ENCODE data around the gene RNF183. TPM values are rescaled to one million over a fixed set of nuclear protein-coding genes. Genes with fewer than 3 reads are reported as not detected.
"Not testable (repeated sequence)": the region's sequence is repeated elsewhere in the genome, so short reads cannot be mapped to it uniquely, and the experiment has no call there.

RNF183 gene
- total RNA-seq, 1 experiment from 2014 or later = 1.5 TPM

DNA sequence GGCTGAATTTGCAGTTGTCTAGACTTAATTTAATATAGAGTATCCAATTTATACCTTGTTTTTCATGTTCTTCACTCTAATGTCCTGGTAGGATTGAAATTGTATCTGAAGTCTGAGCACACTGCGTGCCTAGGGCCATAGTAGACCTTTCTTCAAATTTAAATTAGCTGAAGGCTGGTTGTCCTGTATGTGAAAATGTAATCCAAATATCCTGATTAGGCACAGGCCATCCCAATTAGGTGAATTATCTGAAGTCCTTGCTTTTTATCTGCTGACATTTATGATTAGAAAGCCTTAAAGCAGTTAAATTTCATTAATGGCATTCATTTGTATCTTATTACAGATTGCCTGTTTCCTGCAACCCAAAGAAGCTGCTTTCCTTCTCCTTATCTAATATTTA lies 48.2 kb downstream of the RNF183 start:
- H3K4me1 Mint-ChIP-seq (ENCODE audit: low read depth, unreplicated experiment) = no peaks in the 10 kb centered on the region
- no peak overlapping the region for H3K4me3 ChIP-seq (ENCODE audit: low read depth, low read length)
- H3K9me3 ChIP-seq = no peaks in the 10 kb centered on the region
- BruUV-seq (replicated peaks) = no TSS peak
- H3K4me1 ChIP-seq = no peaks in the 10 kb centered on the region
- DNase-seq = no peak
- CTCF ChIA-PET = no interaction called here
- no peaks in the 10 kb centered on the region for H3K27me3 Mint-ChIP-seq (ENCODE audit: insufficient read depth, unreplicated experiment)
- H3K36me3 Mint-ChIP-seq (ENCODE audit: insufficient read depth, unreplicated experiment) = peaks cover 23% of the 10 kb centered on the region
- intact Hi-C loops (cut with micrococcal nuclease; ENCODE audit: unreplicated experiment) = no loop called here
- H3K4me3 Mint-ChIP-seq (ENCODE audit: unreplicated experiment) = no peak overlapping the region
- no peaks in the 10 kb centered on the region for H3K27me3 ChIP-seq (replicated peaks; ENCODE audit: control insufficient read depth, insufficient read depth, low read length)
- no peak overlapping the region for H3K27ac Mint-ChIP-seq (ENCODE audit: unreplicated experiment)
- no peaks in the 10 kb centered on the region for H3K9me3 Mint-ChIP-seq (ENCODE audit: unreplicated experiment)
- POLR2A ChIA-PET = interaction anchor here (0.6 kb wide), 1 partner anchor 839 kb away, joined by 5 read pairs; no protein-coding TSS in a partner anchor
- peaks cover 1% of the 10 kb centered on the region; the same call in 1 of the 2 replicates for H3K36me3 ChIP-seq (ENCODE audit: control insufficient read depth, insufficient read depth, low read length)
- TF ChIP-seq, protein P1, sequence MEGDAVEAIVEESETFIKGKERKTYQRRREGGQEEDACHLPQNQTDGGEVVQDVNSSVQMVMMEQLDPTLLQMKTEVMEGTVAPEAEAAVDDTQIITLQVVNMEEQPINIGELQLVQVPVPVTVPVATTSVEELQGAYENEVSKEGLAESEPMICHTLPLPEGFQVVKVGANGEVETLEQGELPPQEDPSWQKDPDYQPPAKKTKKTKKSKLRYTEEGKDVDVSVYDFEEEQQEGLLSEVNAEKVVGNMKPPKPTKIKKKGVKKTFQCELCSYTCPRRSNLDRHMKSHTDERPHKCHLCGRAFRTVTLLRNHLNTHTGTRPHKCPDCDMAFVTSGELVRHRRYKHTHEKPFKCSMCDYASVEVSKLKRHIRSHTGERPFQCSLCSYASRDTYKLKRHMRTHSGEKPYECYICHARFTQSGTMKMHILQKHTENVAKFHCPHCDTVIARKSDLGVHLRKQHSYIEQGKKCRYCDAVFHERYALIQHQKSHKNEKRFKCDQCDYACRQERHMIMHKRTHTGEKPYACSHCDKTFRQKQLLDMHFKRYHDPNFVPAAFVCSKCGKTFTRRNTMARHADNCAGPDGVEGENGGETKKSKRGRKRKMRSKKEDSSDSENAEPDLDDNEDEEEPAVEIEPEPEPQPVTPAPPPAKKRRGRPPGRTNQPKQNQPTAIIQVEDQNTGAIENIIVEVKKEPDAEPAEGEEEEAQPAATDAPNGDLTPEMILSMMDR (IDR thresholded peaks at IDR 0.05; ENCODE audit: insufficient read depth in 1 of 2, low read depth in 1 of 2, low read length in 1 of 2, severe bottlenecking in 1 of 2, unreplicated experiment in 1 of 2) = no peak

DNA sequence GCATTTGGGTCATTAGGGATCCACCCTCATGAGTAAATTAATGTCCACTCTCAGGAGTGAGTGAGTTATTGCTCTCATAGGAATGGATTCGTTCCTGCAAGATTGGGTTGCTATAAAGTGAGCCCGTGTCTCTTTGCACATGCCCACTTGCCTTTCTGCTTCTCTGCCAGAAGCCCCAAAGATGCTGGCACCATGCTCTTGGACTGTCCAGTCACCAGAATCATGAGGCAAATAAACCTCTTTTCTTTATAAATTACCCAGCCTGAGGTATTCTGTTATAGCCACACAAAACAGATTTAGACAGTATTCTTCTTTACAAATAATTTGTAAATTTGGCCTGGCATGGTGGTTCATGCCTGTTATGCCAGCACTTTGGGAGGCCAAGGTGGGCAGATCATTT lies 52.4 kb downstream of the RNF183 start:
- Mint-ChIP-seq H3K36me3 (ENCODE audit: insufficient read depth, unreplicated experiment) (peaks cover 9% of the 10 kb centered on the region), H3K27ac (ENCODE audit: unreplicated experiment) (no peak overlapping the region), H3K27me3 (ENCODE audit: insufficient read depth, unreplicated experiment) (no peaks in the 10 kb centered on the region), H3K4me1 (ENCODE audit: low read depth, unreplicated experiment) (no peaks in the 10 kb centered on the region), H3K9me3 (ENCODE audit: unreplicated experiment) (no peaks in the 10 kb centered on the region), H3K4me3 (ENCODE audit: unreplicated experiment) (no peak overlapping the region)
- ChIA-PET CTCF (no interaction called here), POLR2A (no interaction called here)
- Histone ChIP-seq H3K9me3 (no peaks in the 10 kb centered on the region), H3K4me3 (ENCODE audit: low read depth, low read length) (no peak overlapping the region), H3K27me3 (replicated peaks; ENCODE audit: control insufficient read depth, insufficient read depth, low read length) (no peaks in the 10 kb centered on the region), H3K36me3 (ENCODE audit: control insufficient read depth, insufficient read depth, low read length) (no peaks in the 10 kb centered on the region), H3K4me1 (no peaks in the 10 kb centered on the region)
- no TSS peak for BruUV-seq (replicated peaks)
- intact Hi-C loops (cut with micrococcal nuclease; ENCODE audit: unreplicated experiment) = no loop called here
- TF ChIP-seq, protein P1 (IDR thresholded peaks at IDR 0.05; ENCODE audit: insufficient read depth in 1 of 2, low read depth in 1 of 2, low read length in 1 of 2, severe bottlenecking in 1 of 2, unreplicated experiment in 1 of 2) = no peak
- DNase-seq = no peak

DNA sequence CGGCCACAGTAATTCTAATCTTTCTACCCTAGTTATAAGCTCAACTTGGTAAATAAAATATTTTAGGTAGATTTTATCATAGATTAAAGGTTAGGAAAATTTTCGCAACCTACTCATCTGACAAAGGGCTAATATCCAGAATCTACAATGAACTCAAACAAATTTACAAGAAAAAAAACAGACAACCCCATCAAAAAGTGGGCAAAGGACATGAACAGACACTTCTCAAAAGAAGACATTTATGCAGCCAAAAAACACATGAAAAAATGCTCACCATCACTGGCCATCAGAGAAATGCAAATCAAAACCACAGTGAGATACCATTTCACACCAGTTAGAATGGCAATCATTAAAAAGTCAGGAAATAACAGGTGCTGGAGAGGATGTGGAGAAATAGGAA lies 53.5 kb downstream of the RNF183 start:
- H3K27ac Mint-ChIP-seq (ENCODE audit: unreplicated experiment); H3K4me1 ChIP-seq; intact Hi-C loops (cut with micrococcal nuclease; ENCODE audit: unreplicated experiment); H3K36me3 Mint-ChIP-seq (ENCODE audit: insufficient read depth, unreplicated experiment); CTCF ChIA-PET; H3K4me3 Mint-ChIP-seq (ENCODE audit: unreplicated experiment); H3K27me3 ChIP-seq (replicated peaks; ENCODE audit: control insufficient read depth, insufficient read depth, low read length); H3K27me3 Mint-ChIP-seq (ENCODE audit: insufficient read depth, unreplicated experiment); DNase-seq; POLR2A ChIA-PET; H3K36me3 ChIP-seq (ENCODE audit: control insufficient read depth, insufficient read depth, low read length); H3K4me1 Mint-ChIP-seq (ENCODE audit: low read depth, unreplicated experiment); BruUV-seq (replicated peaks); H3K4me3 ChIP-seq (ENCODE audit: low read depth, low read length); H3K9me3 Mint-ChIP-seq (ENCODE audit: unreplicated experiment); H3K9me3 ChIP-seq: not testable (repeated sequence)

DNA sequence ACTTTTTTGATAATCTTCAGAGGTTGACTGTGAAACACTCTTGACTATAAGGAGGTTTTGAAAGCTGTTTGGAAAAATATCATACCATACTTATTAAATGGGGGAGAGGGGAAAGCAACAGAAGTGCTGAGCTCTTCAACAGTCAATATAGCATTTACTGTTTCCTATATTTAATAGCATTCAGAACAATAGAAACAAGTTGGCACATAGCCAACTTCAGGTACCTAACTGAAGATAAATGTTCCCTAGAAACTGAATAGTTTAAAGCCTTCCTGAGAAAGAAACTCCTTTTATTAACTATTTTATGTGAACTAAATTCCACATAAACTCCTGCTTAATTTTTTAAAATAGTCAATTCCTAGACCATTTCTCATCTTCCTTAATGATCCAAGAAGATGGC lies 55.5 kb downstream of the RNF183 start:
- no peak overlapping the region for H3K4me3 ChIP-seq (ENCODE audit: low read depth, low read length)
- DNase-seq = no peak
- intact Hi-C loops (cut with micrococcal nuclease; ENCODE audit: unreplicated experiment) = no loop called here
- H3K36me3 ChIP-seq (ENCODE audit: control insufficient read depth, insufficient read depth, low read length) = no peaks in the 10 kb centered on the region
- ChIA-PET POLR2A (no interaction called here), CTCF (no interaction called here)
- H3K4me1 Mint-ChIP-seq (ENCODE audit: low read depth, unreplicated experiment) = no peaks in the 10 kb centered on the region
- H3K9me3 Mint-ChIP-seq (ENCODE audit: unreplicated experiment) = no peaks in the 10 kb centered on the region
- H3K27me3 Mint-ChIP-seq (ENCODE audit: insufficient read depth, unreplicated experiment) = no peaks in the 10 kb centered on the region
- H3K36me3 Mint-ChIP-seq (ENCODE audit: insufficient read depth, unreplicated experiment) = peaks cover 9% of the 10 kb centered on the region
- no peak overlapping the region for H3K4me3 Mint-ChIP-seq (ENCODE audit: unreplicated experiment)
- no TSS peak for BruUV-seq (replicated peaks)
- H3K27me3 ChIP-seq (replicated peaks; ENCODE audit: control insufficient read depth, insufficient read depth, low read length) = no peaks in the 10 kb centered on the region
- no peak overlapping the region for H3K27ac Mint-ChIP-seq (ENCODE audit: unreplicated experiment)
- H3K9me3 ChIP-seq = no peaks in the 10 kb centered on the region
- H3K4me1 ChIP-seq = no peaks in the 10 kb centered on the region
- TF ChIP-seq, protein P1 (IDR thresholded peaks at IDR 0.05; ENCODE audit: insufficient read depth in 1 of 2, low read depth in 1 of 2, low read length in 1 of 2, severe bottlenecking in 1 of 2, unreplicated experiment in 1 of 2) = no peak
